Stimulated activated memory B cell treated with anti-CD40 and anti-IgM and Interleukin-4, amounts not matched to agents 10 μg/mL and 1 μg/mL and 100 μg/mL, for 72 hours (primary cell): ENCODE results near the gene KCND3.
A peak's percentile ranks its signal among the peaks of the same experiment; 100 is the strongest.

ENCODE experiments used
- ATAC-seq: fragments of 150-1000 bp; cut with Tn5 transposase; 2 replicates; pipeline ENCODE4 v1.10.0; 2021
- H3K27ac Mint-ChIP-seq: one replicate; pipeline ENCODE4 v1.8.0; 2022; ENCODE audit warnings: mild to moderate bottlenecking, mixed read lengths
- H3K27me3 Mint-ChIP-seq: one replicate; pipeline ENCODE4 v1.8.0; 2022; ENCODE audit warnings: mixed read lengths
- H3K36me3 Mint-ChIP-seq: one replicate; pipeline ENCODE4 v1.8.0; 2022; ENCODE audit warnings: mixed read lengths
- H3K4me1 Mint-ChIP-seq: one replicate; pipeline ENCODE4 v1.8.0; 2022; ENCODE audit warnings: mixed read lengths
- H3K4me3 Mint-ChIP-seq: one replicate; pipeline ENCODE4 v1.8.0; 2022; ENCODE audit warnings: mild to moderate bottlenecking, moderate library complexity, mixed read lengths
- H3K9me3 Mint-ChIP-seq: one replicate; pipeline ENCODE4 v1.8.0; 2022; ENCODE audit warnings: mixed read lengths

The KCND3 gene

GRCh38 chr1:111956155-111956771 lies 33.2 kb downstream of the KCND3 start:
- Mint-ChIP-seq H3K4me3 (no peak overlapping the region), H3K27ac (no peak overlapping the region), H3K36me3 (no peaks in the 10 kb centered on the region), H3K9me3 (no peaks in the 10 kb centered on the region), H3K27me3 (peaks cover 86% of the 10 kb centered on the region), H3K4me1 (no peaks in the 10 kb centered on the region)
- no peak for ATAC-seq

- H3K4me3 Mint-ChIP-seq: no peak overlapping the region
- H3K36me3 Mint-ChIP-seq: no peaks in the 10 kb centered on the region
- peaks cover 85% of the 10 kb centered on the region for H3K27me3 Mint-ChIP-seq
- no peak for ATAC-seq
- no peaks in the 10 kb centered on the region for H3K9me3 Mint-ChIP-seq
- H3K27ac Mint-ChIP-seq: no peak overlapping the region
- H3K4me1 Mint-ChIP-seq: no peaks in the 10 kb centered on the region
Observed at GRCh38 chr1:111955755-111956154, 33.7 kb downstream of the KCND3 start.

- Mint-ChIP-seq H3K4me3 (no peak overlapping the region), H3K27ac (no peak overlapping the region), H3K27me3 (peaks cover 82% of the 10 kb centered on the region), H3K9me3 (no peaks in the 10 kb centered on the region), H3K36me3 (no peaks in the 10 kb centered on the region), H3K4me1 (no peaks in the 10 kb centered on the region)
- no peak for ATAC-seq
Observed at GRCh38 chr1:111953797-111954196, 35.7 kb downstream of the KCND3 start.

- Mint-ChIP-seq H3K27ac (no peak overlapping the region), H3K9me3 (no peaks in the 10 kb centered on the region), H3K4me3 (no peak overlapping the region), H3K36me3 (no peaks in the 10 kb centered on the region), H3K4me1 (no peaks in the 10 kb centered on the region), H3K27me3 (peaks cover 78% of the 10 kb centered on the region)
- no peak for ATAC-seq
Observed at GRCh38 chr1:111952125-111952657, 37.3 kb downstream of the KCND3 start.

DNA sequence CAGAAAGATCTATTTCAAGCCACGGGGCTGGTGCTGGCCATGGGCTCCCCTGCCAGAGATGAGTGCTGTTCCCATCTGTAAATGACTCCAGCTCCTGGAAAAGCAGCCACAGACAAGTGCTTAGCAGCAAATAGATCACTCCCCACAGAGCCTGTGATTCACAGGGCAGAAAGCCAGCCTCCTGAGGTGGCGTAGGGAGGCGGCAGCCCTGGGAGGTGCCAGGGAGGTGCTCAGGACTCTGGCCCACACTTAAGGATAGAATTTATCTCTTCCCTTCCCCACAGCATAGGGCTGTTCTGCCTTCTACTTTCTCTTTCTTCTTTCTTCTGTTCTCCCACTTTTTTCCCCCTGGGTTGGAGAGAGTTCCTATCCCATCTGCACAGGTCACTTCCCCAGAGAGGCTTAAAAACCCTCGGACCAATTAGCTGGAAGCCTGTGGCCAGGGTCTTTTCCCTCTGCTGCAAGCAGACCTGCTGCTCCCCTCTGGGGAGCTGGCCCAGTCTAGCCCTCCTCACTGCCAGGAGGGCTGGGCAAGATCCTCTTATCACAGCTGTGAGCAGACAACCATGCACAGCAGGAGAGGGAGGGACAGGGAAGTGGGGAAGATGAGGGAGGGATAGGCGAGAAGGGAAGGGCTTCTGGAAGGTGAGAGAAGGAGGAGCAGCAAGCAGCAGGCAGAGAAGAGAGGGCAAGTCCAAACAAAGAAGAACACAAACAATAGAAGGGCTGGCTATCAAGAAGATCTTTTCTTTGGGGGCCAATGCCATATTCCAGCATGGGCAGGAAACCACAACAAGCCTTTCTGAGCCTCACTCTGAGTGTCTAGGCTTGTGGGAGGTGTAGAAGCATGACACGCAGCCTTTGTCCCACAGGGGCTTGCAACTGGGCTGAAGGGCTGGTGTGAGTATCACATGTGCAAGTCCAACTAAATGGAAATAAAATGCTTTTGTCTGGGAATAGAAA lies 41.0 kb downstream of the KCND3 start:
- Mint-ChIP-seq H3K27me3 (peaks cover 49% of the 10 kb centered on the region), H3K9me3 (no peaks in the 10 kb centered on the region), H3K4me1 (no peaks in the 10 kb centered on the region), H3K27ac (no peak overlapping the region), H3K4me3 (no peak overlapping the region), H3K36me3 (no peaks in the 10 kb centered on the region)
- ATAC-seq: peak; percentile 22

GRCh38 chr1:111943846-111944749 lies 45.4 kb downstream of the KCND3 start:
- no peaks in the 10 kb centered on the region for H3K36me3 Mint-ChIP-seq
- H3K27me3 Mint-ChIP-seq: peaks cover 38% of the 10 kb centered on the region
- ATAC-seq: no peak
- H3K27ac Mint-ChIP-seq: no peak overlapping the region
- H3K9me3 Mint-ChIP-seq: no peaks in the 10 kb centered on the region
- H3K4me1 Mint-ChIP-seq: no peaks in the 10 kb centered on the region
- H3K4me3 Mint-ChIP-seq: no peak overlapping the region

- ATAC-seq: no peak
- H3K4me3 Mint-ChIP-seq: no peak overlapping the region
- H3K27me3 Mint-ChIP-seq: peaks cover 28% of the 10 kb centered on the region
- no peaks in the 10 kb centered on the region for H3K9me3 Mint-ChIP-seq
- H3K27ac Mint-ChIP-seq: no peak overlapping the region
- no peaks in the 10 kb centered on the region for H3K4me1 Mint-ChIP-seq
- no peaks in the 10 kb centered on the region for H3K36me3 Mint-ChIP-seq
Observed at GRCh38 chr1:111943066-111943465, 46.4 kb downstream of the KCND3 start.

DNA sequence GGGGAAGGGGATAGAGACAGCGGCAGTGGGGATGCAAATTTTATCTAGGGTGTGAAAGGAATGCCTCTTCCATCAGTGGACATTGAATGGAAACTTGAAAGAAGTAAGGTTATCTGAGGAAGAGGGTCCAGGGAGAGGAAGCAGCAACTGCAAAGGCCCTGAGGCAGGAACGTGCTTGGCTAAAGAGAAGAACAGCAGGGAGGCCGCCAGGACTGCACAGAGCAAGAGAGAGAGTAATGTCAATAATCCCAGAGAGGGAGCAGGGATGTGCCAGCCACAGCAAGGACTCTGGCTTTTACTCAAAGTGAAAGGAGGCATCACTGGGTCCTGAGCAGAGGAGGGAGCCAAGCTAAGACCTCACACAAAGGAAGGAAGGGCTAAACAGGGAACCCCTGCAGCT lies 50.9 kb downstream of the KCND3 start:
- peaks cover 34% of the 10 kb centered on the region for H3K27me3 Mint-ChIP-seq
- H3K27ac Mint-ChIP-seq: no peak overlapping the region
- no peak overlapping the region for H3K4me3 Mint-ChIP-seq
- H3K36me3 Mint-ChIP-seq: no peaks in the 10 kb centered on the region
- ATAC-seq: no peak
- no peaks in the 10 kb centered on the region for H3K4me1 Mint-ChIP-seq
- H3K9me3 Mint-ChIP-seq: no peaks in the 10 kb centered on the region

- Mint-ChIP-seq H3K27me3 (peaks cover 30% of the 10 kb centered on the region), H3K4me3 (no peak overlapping the region), H3K27ac (no peak overlapping the region), H3K9me3 (no peaks in the 10 kb centered on the region), H3K4me1 (no peaks in the 10 kb centered on the region), H3K36me3 (no peaks in the 10 kb centered on the region)
- no peak for ATAC-seq
Observed at GRCh38 chr1:111938123-111938522, 51.3 kb downstream of the KCND3 start.

DNA sequence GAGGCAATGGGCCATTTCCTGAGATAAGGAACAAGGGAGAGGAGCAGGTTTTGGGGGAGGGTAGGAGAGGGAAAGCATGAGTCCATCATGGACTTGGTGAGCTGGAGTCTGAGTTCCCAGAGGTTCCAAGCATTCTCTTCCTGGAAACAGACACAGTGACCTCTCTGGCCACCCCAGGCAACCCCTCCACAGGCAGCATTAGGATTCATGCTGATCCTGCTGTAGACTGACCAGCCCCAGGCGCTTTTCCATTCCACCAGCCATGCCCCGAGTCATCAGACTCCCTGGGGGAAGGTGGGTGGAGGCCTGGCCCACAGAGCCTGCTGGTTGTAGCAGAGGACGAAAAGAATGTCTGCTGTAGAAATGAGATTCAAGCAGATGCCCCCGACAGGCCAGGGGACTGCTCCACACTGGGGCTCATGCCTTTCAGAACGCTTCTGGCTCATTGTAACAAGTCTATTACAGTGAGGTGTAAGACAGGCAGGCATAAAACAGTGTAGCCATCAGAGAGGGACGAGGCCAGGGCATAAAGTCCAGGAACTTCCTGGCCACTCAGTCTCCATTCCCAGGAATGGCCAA lies 52.2 kb downstream of the KCND3 start:
- H3K4me1 Mint-ChIP-seq: no peaks in the 10 kb centered on the region
- peak; percentile 25 for ATAC-seq
- H3K9me3 Mint-ChIP-seq: no peaks in the 10 kb centered on the region
- H3K27ac Mint-ChIP-seq: no peak overlapping the region
- no peaks in the 10 kb centered on the region for H3K36me3 Mint-ChIP-seq
- no peak overlapping the region for H3K4me3 Mint-ChIP-seq
- peaks cover 21% of the 10 kb centered on the region for H3K27me3 Mint-ChIP-seq

DNA sequence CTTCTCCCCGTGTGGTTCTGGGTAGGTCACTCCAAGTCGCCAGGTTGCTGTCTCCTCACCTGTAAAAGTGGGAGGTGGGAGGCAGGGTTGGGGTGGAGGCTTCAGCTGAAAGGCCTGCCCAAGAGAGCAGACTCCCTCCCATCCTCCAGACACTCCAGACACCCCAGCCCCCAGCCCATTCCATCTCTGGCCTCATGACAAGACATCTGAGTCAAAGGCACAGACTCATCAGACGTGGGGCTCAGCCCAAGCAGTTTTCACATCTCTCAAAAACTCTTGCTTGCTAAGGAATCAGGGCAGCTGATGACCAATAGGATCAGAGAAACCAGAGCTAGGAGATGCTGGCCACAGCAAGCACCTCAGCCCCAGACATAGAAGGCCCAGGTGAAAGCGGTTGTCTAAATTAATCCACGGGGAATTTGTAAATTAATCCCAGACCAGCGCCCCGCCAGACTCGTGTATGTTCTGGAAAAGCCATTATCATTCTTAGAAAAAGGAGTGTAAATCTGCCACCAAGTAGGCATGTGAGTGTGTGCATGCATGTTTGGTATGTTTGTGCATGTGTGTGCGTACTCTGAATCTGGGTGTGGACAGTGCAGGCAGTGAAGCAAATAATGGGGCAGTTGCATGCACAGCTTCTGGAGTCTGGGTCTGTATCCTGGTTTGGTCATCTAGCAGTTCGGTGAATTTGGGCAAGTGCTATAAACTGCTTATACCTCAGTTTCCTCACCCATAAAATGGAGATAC lies 55.2 kb downstream of the KCND3 start:
- ATAC-seq: no peak
- Mint-ChIP-seq H3K9me3 (no peaks in the 10 kb centered on the region), H3K36me3 (no peaks in the 10 kb centered on the region), H3K4me3 (no peak overlapping the region), H3K27ac (no peak overlapping the region), H3K4me1 (no peaks in the 10 kb centered on the region), H3K27me3 (peaks cover 13% of the 10 kb centered on the region)

DNA sequence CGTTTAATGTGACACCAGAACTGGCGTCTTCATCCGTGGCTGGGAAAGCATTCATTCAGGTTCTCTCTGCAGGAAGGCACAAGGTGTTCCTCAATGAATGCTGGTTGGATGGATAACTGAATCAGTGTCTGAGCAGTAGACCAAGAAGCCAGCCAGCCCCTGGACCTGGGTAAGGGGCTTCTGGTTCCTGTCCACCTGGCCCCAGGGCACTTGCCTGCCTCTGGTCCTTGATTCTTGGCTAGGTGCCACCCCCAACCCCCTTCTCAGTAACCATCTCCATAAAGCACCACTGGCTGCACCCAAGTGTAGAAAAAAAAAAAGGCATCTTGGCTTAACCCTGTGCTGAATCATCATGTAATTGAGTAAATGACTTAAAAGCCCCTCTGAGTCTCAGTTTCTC lies 59.1 kb downstream of the KCND3 start:
- no peaks in the 10 kb centered on the region for H3K4me1 Mint-ChIP-seq
- no peak for ATAC-seq
- H3K4me3 Mint-ChIP-seq: no peak overlapping the region
- H3K9me3 Mint-ChIP-seq: no peaks in the 10 kb centered on the region
- H3K27me3 Mint-ChIP-seq: peaks cover 9% of the 10 kb centered on the region
- H3K27ac Mint-ChIP-seq: no peak overlapping the region
- H3K36me3 Mint-ChIP-seq: no peaks in the 10 kb centered on the region

- Mint-ChIP-seq H3K27ac (no peak overlapping the region), H3K9me3 (no peaks in the 10 kb centered on the region), H3K4me3 (no peak overlapping the region), H3K27me3 (peaks cover 9% of the 10 kb centered on the region), H3K4me1 (no peaks in the 10 kb centered on the region), H3K36me3 (no peaks in the 10 kb centered on the region)
- no peak for ATAC-seq
Observed at GRCh38 chr1:111928531-111928930, 60.9 kb downstream of the KCND3 start.

GRCh38 chr1:111927652-111928051 lies 61.8 kb downstream of the KCND3 start:
- peaks cover 9% of the 10 kb centered on the region for H3K27me3 Mint-ChIP-seq
- H3K9me3 Mint-ChIP-seq: no peaks in the 10 kb centered on the region
- no peak overlapping the region for H3K27ac Mint-ChIP-seq
- no peak for ATAC-seq
- H3K4me1 Mint-ChIP-seq: no peaks in the 10 kb centered on the region
- no peaks in the 10 kb centered on the region for H3K36me3 Mint-ChIP-seq
- H3K4me3 Mint-ChIP-seq: no peak overlapping the region
